ENCODE measurements around the gene PCDHGB5. TPM values are rescaled to one million over a fixed set of nuclear protein-coding genes. Genes with fewer than 3 reads are reported as not detected.

PCDHGB5 gene
- polyA plus RNA-seq, 1 donor from 2014 or later, result 0.17 TPM

DNA sequence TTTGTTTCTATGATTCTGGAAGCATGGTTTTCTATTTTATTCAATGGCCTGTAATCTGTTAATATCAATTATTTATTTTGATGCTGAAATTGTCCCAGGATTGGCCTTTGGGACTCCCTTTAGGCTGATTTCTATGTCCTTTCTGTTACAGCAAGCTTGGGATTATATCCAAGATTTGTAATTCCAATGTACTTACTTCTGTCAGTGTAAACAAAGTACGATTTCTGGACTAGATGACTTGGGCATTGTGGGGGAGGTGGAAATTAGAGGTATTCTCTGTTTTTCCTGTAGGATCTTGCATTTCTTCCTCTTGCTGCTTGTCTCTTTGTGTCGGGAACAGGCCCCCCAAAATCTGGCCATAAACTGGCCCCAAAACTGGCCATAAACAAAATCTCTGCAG lies 36.3 kb downstream of the PCDHGB5 start:
- no peaks in the 10 kb centered on the region for H3K9me2 ChIP-seq (ENCODE audit: insufficient read depth, low read length)
- no peak overlapping the region for H3K27ac ChIP-seq (ENCODE audit: low read length)
- no peak overlapping the region for H3K4me2 ChIP-seq (ENCODE audit: low read length)
- H4K20me1 ChIP-seq (ENCODE audit: insufficient read depth), result no peaks in the 10 kb centered on the region
- peaks cover 46% of the 10 kb centered on the region for H3K9me3 ChIP-seq (ENCODE audit: low read length)
- peaks cover 20% of the 10 kb centered on the region for H3K36me3 ChIP-seq (ENCODE audit: insufficient read depth, low read length)
- H3K4me3 ChIP-seq (ENCODE audit: low read length), result no peak overlapping the region
- H3K27me3 ChIP-seq (ENCODE audit: insufficient read depth, low read depth, low read length), result no peaks in the 10 kb centered on the region
- peaks cover 21% of the 10 kb centered on the region for H3K79me2 ChIP-seq (replicated peaks; ENCODE audit: insufficient read depth, low read length)
- no peak overlapping the region for H2AFZ ChIP-seq (ENCODE audit: low read depth, low read length)
- H3K9ac ChIP-seq (ENCODE audit: low read length), result no peak overlapping the region
- no peaks in the 10 kb centered on the region for H3F3A ChIP-seq (ENCODE audit: insufficient read depth, low read length, poor library complexity, severe bottlenecking)
- no peak for TF ChIP-seq TAF1 (IDR thresholded peaks at IDR 0.05; ENCODE audit: low read depth)
- TF ChIP-seq EP300 (conservative IDR thresholded peaks at IDR 0.05; ENCODE audit: poor library complexity, severe bottlenecking), result no peak
- no peak for TF ChIP-seq POLR2AphosphoS5 (IDR thresholded peaks at IDR 0.05)
- no peak for TF ChIP-seq SMC3 (conservative IDR thresholded peaks at IDR 0.05; ENCODE audit: poor library complexity)
- TF ChIP-seq, protein P1, sequence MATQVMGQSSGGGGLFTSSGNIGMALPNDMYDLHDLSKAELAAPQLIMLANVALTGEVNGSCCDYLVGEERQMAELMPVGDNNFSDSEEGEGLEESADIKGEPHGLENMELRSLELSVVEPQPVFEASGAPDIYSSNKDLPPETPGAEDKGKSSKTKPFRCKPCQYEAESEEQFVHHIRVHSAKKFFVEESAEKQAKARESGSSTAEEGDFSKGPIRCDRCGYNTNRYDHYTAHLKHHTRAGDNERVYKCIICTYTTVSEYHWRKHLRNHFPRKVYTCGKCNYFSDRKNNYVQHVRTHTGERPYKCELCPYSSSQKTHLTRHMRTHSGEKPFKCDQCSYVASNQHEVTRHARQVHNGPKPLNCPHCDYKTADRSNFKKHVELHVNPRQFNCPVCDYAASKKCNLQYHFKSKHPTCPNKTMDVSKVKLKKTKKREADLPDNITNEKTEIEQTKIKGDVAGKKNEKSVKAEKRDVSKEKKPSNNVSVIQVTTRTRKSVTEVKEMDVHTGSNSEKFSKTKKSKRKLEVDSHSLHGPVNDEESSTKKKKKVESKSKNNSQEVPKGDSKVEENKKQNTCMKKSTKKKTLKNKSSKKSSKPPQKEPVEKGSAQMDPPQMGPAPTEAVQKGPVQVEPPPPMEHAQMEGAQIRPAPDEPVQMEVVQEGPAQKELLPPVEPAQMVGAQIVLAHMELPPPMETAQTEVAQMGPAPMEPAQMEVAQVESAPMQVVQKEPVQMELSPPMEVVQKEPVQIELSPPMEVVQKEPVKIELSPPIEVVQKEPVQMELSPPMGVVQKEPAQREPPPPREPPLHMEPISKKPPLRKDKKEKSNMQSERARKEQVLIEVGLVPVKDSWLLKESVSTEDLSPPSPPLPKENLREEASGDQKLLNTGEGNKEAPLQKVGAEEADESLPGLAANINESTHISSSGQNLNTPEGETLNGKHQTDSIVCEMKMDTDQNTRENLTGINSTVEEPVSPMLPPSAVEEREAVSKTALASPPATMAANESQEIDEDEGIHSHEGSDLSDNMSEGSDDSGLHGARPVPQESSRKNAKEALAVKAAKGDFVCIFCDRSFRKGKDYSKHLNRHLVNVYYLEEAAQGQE (IDR thresholded peaks at IDR 0.05; ENCODE audit: borderline replicate concordance), result no peak
- TF ChIP-seq, protein P2, sequence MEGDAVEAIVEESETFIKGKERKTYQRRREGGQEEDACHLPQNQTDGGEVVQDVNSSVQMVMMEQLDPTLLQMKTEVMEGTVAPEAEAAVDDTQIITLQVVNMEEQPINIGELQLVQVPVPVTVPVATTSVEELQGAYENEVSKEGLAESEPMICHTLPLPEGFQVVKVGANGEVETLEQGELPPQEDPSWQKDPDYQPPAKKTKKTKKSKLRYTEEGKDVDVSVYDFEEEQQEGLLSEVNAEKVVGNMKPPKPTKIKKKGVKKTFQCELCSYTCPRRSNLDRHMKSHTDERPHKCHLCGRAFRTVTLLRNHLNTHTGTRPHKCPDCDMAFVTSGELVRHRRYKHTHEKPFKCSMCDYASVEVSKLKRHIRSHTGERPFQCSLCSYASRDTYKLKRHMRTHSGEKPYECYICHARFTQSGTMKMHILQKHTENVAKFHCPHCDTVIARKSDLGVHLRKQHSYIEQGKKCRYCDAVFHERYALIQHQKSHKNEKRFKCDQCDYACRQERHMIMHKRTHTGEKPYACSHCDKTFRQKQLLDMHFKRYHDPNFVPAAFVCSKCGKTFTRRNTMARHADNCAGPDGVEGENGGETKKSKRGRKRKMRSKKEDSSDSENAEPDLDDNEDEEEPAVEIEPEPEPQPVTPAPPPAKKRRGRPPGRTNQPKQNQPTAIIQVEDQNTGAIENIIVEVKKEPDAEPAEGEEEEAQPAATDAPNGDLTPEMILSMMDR (IDR thresholded peaks at IDR 0.05; ENCODE audit: poor library complexity, severe bottlenecking), result no peak
- no peak for TF ChIP-seq RAD21 (conservative IDR thresholded peaks at IDR 0.05)
- no peak for TF ChIP-seq MXI1 (conservative IDR thresholded peaks at IDR 0.05; ENCODE audit: poor library complexity, severe bottlenecking)
- TF ChIP-seq EZH2 (IDR thresholded peaks at IDR 0.05; ENCODE audit: borderline replicate concordance, insufficient read depth, low read length, poor library complexity, severe bottlenecking), result no peak

DNA sequence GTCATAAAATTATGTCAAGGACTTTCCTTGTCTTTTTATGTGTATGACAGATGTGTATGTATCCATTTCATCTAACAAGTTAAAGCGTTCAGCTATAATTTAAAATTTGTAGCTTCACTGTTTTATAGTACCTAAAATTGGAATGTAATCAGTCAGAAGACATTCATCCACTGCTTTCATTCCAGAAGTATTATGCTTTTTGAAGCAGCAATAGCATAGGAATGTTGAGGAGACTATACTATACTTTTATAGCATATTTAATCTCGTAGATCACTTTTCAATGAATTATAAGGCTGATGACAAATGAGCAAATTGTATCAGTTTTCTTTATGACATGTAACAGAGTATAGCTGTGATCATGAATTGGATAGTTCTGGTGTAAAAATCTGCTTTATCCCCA lies 39.5 kb downstream of the PCDHGB5 start:
- TF ChIP-seq EP300 (conservative IDR thresholded peaks at IDR 0.05; ENCODE audit: poor library complexity, severe bottlenecking) (no peak), RAD21 (conservative IDR thresholded peaks at IDR 0.05) (no peak), SMC3 (conservative IDR thresholded peaks at IDR 0.05; ENCODE audit: poor library complexity) (no peak), TAF1 (IDR thresholded peaks at IDR 0.05; ENCODE audit: low read depth) (no peak), POLR2AphosphoS5 (IDR thresholded peaks at IDR 0.05) (no peak), MXI1 (conservative IDR thresholded peaks at IDR 0.05; ENCODE audit: poor library complexity, severe bottlenecking) (no peak), EZH2 (IDR thresholded peaks at IDR 0.05; ENCODE audit: borderline replicate concordance, insufficient read depth, low read length, poor library complexity, severe bottlenecking) (no peak)
- TF ChIP-seq, protein P2 (IDR thresholded peaks at IDR 0.05; ENCODE audit: poor library complexity, severe bottlenecking), result no peak
- TF ChIP-seq, protein P1 (IDR thresholded peaks at IDR 0.05; ENCODE audit: borderline replicate concordance), result no peak
- Histone ChIP-seq H3K4me2 (ENCODE audit: low read length) (no peak overlapping the region), H3K27ac (ENCODE audit: low read length) (no peak overlapping the region), H4K20me1 (ENCODE audit: insufficient read depth) (no peaks in the 10 kb centered on the region), H3K79me2 (replicated peaks; ENCODE audit: insufficient read depth, low read length) (peaks cover 23% of the 10 kb centered on the region), H3K36me3 (ENCODE audit: insufficient read depth, low read length) (peaks cover 17% of the 10 kb centered on the region), H3K9ac (ENCODE audit: low read length) (no peak overlapping the region), H3F3A (ENCODE audit: insufficient read depth, low read length, poor library complexity, severe bottlenecking) (no peaks in the 10 kb centered on the region), H3K9me2 (ENCODE audit: insufficient read depth, low read length) (no peaks in the 10 kb centered on the region), H2AFZ (ENCODE audit: low read depth, low read length) (no peak overlapping the region), H3K4me3 (ENCODE audit: low read length) (no peak overlapping the region), H3K27me3 (ENCODE audit: insufficient read depth, low read depth, low read length) (no peaks in the 10 kb centered on the region), H3K9me3 (ENCODE audit: low read length) (peaks cover 53% of the 10 kb centered on the region)

All from neural cell (in vitro differentiated cells).